LNCaP clone FGC (cell line): ENCODE results near the gene PIK3R2.

ENCODE experiments used
- DNase-seq: peaks from one replicate; pipeline ENCODE4 v3.0.0-alpha.2; 2011; ENCODE audit warnings: low read depth
- H3K4me3 ChIP-seq: 2 replicates; pipeline ENCODE4 v1.5.1; 2011; ENCODE audit warnings: mild to moderate bottlenecking, low read depth, low read length, control low read depth
- TF ChIP-seq, protein P1 (sequence below): IDR thresholded peaks from 2 replicates; pipeline ENCODE4 v1.5.1; 2012; ENCODE audit warnings: mild to moderate bottlenecking; ENCODE audit not compliant: control insufficient read depth, insufficient read depth; ENCODE audit errors: extremely low read depth

The PIK3R2 gene

DNA sequence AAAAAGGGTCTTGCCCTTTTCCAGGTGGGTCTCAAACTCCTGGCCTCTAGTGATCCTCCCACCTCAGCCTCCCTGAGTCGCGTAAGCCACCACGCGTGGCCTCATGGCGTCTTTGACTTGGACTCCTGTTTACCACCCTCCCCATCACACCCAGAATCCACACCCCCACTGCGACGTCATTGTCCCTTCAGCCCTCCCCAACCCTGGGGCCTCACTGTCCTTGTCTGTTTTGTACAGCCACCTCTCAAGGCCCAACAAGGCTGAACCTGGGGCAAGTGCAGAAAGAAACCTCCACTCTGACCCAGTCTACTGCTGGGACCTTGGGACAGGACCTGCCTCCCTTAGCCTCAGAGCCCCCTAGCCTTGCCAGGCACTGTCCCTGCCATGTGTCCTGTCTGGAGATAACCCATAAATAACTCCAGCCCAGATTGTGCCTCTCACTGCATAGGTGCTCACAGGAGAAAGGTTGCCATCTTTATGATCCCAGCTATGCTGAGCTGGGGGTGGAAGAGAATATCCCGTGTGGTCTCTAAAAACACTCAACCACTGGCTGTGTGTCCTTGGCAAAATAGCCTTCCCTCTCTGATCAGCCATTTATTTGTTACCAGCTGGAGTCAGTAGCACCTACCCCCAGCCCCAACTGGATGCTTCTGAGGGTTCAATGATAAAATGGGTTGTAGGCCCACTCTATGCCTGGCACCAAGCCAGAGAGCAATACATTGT, 18.8 kb downstream of the PIK3R2 start:
- H3K4me3 ChIP-seq = no peak overlapping the region
- TF ChIP-seq, protein P1, sequence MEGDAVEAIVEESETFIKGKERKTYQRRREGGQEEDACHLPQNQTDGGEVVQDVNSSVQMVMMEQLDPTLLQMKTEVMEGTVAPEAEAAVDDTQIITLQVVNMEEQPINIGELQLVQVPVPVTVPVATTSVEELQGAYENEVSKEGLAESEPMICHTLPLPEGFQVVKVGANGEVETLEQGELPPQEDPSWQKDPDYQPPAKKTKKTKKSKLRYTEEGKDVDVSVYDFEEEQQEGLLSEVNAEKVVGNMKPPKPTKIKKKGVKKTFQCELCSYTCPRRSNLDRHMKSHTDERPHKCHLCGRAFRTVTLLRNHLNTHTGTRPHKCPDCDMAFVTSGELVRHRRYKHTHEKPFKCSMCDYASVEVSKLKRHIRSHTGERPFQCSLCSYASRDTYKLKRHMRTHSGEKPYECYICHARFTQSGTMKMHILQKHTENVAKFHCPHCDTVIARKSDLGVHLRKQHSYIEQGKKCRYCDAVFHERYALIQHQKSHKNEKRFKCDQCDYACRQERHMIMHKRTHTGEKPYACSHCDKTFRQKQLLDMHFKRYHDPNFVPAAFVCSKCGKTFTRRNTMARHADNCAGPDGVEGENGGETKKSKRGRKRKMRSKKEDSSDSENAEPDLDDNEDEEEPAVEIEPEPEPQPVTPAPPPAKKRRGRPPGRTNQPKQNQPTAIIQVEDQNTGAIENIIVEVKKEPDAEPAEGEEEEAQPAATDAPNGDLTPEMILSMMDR = no peak
- DNase-seq = no peak

DNA sequence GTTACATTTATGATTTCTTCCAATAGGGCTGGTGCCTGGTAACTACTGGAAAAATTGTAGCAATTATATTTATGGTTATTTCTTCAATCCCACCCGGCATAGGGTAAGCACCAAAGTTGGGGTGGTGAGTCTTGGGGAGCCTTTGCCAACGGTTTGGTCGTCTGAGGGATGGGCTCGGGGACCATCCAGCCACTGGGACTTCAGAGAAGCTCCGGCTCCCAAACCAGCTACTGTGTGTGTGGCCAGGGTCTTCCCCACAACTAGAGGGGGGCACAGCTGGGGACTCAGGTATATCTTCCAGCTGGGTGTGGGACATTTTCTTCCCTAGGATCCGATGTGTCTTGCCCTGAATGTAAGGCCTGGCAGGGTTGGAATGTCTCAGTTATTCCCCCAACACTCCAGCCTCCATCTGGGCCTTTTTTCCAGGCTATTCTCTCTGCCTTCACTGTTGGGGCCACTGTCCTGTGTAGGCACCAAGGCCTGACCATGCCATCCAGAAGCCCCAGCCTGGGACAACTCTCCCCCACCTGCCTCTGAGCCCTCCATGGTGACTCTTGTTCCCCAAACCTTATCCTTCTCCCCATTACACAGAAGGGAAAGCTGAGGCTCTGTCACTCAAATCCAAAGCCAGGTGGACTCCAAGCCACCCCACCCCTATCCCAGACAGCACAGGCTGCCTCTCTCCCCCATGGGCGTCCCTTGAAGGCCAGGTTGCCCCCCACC, 19.5 kb downstream of the PIK3R2 start:
- no peak overlapping the region for H3K4me3 ChIP-seq
- DNase-seq = no peak
- TF ChIP-seq, protein P1 = no peak

DNA sequence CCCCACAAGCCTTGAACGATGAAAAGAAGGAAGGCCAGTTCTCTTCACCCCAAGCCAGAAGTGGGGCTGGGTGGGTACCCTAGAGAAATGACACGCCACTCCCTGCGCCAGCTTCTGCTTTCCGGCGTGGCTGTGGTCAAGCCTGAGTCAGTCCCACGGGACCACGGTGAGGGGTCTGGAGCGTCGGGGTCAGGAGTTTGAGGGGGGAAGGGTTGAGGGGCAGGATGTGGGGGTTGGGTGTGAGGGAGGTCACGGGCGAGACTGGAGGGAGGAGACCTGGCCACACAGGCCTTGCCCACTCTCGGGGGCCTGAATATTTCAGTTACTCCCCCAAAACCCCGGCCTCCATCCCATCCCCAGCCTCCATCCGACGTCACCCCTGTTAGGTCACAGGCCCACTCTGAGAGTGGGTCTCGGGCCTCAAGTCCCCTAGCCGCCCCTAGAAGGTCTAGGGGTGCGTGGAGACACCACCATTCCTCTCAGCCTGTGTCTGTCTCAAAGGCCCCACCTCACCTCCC, 20.1 kb downstream of the PIK3R2 start:
- H3K4me3 ChIP-seq = no peak overlapping the region
- DNase-seq = no peak
- TF ChIP-seq, protein P1 = no peak

DNA sequence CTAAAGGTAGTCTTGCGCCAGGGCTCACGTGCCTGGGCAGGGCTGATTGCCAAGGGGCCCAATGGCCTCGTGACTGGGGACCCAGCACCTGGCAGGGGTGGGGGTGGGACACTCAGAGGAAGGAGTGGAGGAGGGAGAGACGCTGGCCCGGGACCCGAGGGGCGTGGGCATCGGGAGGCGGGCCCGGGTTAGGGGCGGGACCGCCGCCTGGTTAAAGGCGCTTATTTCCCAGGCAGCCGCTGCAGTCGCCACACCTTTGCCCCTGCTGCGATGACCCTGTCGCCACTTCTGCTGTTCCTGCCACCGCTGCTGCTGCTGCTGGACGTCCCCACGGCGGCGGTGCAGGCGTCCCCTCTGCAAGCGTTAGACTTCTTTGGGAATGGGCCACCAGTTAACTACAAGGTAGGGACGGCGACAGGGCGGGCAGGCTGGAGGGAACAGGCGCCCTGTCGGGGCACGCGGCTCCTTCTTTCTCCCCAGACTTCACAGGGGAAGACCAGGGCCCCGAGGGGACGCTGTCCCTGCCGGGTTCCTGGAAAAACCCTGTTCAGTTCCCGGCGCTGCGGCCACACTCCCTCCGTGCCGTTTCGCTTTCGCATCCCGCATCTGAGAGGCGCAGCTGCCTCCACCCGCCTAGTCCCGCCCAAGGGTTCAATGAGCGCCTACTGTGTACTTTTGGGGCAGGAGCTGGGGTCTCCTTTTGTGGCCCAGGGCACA, 20.8 kb downstream of the PIK3R2 start, which contains the start of gene IFI30:
IFI30 (plus strand) TSS at position 242 of the 717 bp plus-strand sequence; CDS start at position 271, 29 bp downstream.
- TF ChIP-seq, protein P1 = no peak
- no peak for DNase-seq
- H3K4me3 ChIP-seq = no peak within 1 kb of the TSS

DNA sequence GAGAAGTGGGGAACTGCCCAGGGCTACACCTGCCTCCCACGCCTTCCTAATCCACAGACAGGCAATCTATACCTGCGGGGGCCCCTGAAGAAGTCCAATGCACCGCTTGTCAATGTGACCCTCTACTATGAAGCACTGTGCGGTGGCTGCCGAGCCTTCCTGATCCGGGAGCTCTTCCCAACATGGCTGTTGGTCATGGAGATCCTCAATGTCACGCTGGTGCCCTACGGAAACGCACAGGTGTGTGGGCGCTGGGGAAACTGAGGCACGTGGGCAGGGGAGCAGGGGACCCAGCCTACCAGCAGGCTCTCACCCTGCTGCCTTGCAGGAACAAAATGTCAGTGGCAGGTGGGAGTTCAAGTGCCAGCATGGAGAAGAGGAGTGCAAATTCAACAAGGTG, 22.0 kb downstream of the PIK3R2 start:
- DNase-seq = no peak
- H3K4me3 ChIP-seq = no peak overlapping the region
- TF ChIP-seq, protein P1 = no peak

DNA sequence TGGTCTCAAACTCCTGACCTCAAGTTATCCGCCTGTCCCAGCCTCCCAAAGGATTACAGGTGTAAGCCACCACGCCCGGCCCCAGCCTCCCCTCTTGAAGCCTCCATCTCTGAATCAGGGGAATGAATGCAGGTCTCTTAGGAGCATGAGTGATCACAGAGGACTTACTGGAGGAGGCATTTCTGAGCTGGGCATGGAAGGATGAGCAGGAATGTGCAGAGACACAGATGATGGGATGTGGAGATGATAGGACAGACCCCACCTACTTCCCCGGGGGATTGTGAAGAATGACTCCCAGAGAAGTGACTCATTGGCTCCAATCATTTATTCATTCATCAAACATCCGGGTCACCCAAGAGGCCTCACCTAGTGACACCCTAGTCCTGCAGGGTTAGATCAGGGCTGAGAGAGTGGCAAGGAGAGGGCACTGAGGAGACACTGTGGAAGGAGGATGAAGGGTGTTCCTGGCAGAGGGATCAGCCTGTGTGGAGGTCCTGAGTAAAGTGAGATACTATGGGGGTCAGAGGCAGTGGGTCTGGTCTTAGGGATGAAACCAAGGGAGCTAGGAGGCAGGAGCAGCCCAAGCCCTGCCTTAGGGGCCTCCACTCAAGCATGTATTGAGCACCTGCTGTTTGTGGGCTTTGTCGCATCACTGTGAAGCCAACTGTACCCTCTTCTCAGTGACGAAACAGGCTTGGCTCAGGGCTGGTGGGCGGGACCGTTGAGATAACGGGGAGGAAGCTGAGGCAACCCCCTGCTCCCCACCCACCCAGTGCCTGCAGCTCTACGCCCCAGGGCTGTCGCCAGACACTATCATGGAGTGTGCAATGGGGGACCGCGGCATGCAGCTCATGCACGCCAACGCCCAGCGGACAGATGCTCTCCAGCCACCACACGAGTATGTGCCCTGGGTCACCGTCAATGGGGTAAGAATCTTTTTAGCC, 23.7 kb downstream of the PIK3R2 start:
- DNase-seq = no peak
- no peak overlapping the region for H3K4me3 ChIP-seq
- TF ChIP-seq, protein P1 = no peak
